SU-DHL-6 (cell line): ENCODE results near the gene TOP3A.

ENCODE experiments used
- CTCF ChIP-seq: fragments of 200-600 bp; sonication (generic); IDR thresholded peaks from one replicate; pipeline ENCODE4 v1.5.1; 2017; ENCODE audit warnings: antibody characterized with exemption, mild to moderate bottlenecking, low read length, moderate library complexity; ENCODE audit not compliant: insufficient read depth, poor library complexity, severe bottlenecking
- EZH2phosphoT487 ChIP-seq: fragments of 200-600 bp; sonication (generic), shearing (Covaris generic); conservative IDR thresholded peaks from 2 replicates; pipeline ENCODE4 v1.6.1; 2018; ENCODE audit warnings: mild to moderate bottlenecking, antibody characterized with exemption, low read length, moderate library complexity, mixed read lengths

- TF ChIP-seq EZH2phosphoT487 = no peak
- TF ChIP-seq CTCF = no peak
Measured at GRCh38 chr17:18250708-18251107, 64.1 kb downstream of the TOP3A start.
